Activated CD8-positive, alpha-beta memory T cell treated with anti-CD3 and anti-CD28 coated beads for 4 hours (primary cell): ENCODE data around the gene SLC20A1.

Experiments
- DNase-seq, 2 donors: peaks; one replicate each; pipeline ENCODE4 v3.0.0-alpha.2; 2020; ENCODE audit warnings: low read depth in 2 of 2

The SLC20A1 gene

DNA sequence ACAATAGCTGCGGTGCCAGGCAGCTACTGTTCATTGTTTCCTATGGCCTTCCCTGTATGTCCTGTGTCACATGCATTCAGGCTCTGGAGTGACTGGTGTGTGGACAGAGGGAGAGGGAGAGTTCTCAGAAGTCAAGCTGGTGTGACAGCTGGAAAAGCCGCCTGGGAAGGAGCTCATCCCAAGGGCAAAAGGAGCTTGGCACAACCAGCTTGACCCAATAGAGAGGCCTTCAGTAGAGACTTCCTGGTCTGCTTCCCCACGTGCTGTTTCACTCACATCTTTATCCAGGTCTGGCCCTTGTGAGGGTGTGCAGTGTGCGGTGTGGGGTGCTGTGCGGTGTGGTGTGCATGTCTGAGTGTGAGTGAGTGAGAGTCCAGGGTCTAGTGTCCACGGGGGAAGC lies 64.0 kb downstream of the SLC20A1 start:
- DNase-seq, result no peak

DNA sequence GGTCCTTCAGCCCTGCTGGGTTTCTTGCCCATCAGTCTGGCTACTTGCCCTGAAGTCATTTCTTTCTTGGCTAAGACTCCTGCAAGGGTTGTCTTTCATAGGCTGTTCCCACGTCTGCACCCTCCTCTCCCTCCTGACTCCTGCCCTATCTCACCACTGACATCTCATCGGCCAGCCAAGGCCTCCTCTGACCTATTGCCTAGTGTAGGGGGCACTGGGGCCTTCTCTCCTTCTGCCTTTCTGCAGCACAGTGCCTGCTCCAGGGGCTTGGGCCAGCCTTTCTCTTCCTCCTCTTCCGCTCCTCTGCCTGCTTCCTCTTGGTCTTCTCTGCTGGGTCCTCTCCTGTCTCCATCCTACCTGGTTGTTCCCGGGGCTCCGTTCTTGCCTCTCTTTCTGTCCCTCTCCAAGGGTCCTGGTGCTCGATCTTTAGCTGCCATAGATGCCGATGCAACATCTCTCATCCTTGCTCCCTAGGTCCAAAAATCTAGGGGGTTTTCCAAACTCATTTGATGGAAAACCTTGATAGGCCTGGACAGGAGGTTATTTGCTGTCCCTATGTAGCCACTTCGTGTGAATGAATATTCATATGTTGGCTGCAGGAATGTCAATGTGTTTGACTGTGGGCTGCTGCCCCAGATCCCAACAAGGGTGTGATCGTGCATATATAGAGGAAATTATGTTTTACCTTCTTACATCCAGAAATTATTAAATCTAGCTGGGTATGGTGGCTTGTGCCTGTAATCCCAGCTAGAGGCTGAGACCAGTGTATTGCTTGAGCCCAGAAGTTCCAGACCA lies 65.4 kb downstream of the SLC20A1 start:
- no peak for DNase-seq

- DNase-seq, result no peak
Measured at GRCh38 chr2:112712465-112712864, 66.7 kb downstream of the SLC20A1 start.

DNA sequence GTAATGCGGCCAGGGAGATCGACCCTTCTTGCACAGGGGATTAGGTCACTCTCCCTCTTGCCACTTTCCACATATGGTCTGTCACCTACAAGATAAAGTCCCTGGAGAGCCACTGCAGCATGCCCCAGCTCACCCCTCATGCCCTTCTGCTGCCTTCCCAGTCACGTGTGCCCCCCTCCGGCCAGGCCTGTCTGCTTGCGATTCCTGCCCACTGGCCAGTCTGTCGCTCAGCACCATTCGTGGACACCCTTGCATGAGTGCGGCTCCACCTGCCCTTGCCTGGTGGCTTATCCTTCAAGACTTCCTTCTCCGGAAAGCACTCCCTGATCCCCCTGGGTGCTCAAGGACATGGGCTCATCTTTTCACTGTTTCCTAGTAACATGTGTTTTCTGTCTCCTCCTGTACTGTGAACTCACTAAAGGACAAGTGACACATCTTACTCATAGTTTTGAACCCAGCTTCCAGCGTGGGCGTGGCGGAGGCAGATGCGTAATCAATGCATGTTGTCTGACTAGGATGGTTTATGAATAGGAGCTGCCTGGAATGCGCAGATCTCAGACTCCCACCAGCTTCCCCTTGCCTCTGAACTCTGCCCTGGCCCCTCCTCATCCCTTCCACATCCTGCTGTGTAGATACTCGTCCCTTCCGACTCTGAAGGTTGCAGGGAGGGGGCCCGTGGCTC lies 67.3 kb downstream of the SLC20A1 start:
- no peak for DNase-seq
